Esophagus squamous epithelium (tissue), 5 donors: ENCODE measurements around the gene FOXP1. TPM values are rescaled to one million over a fixed set of nuclear protein-coding genes. Genes with fewer than 3 reads are reported as not detected.

Experiments
- DNase-seq: peaks from one replicate; lab custom pipeline; 2025; lab: John Stamatoyannopoulos, UW
- H3K27ac ChIP-seq, 4 donors: fragments of 200-600 bp; sonication (generic); one replicate each; pipeline ENCODE4 v1.5.1; 2016 to 2019; ENCODE audit warnings: mild to moderate bottlenecking in 1 of 4
- H3K27me3 ChIP-seq, 4 donors: fragments of 200-600 bp; sonication (generic); 1 replicate in 3 of 4; 2 replicates in 1 of 4; pipeline versions ENCODE4 v1.5.1 to v1.6.0; 2017 to 2021; ENCODE audit warnings: antibody characterized with exemption in 1 of 4
- H3K36me3 ChIP-seq, 3 donors: fragments of 200-600 bp; sonication (generic); one replicate each; pipeline ENCODE4 v1.5.1; 2016 to 2019
- H3K4me1 ChIP-seq, 3 donors: fragments of 200-600 bp; sonication (generic); one replicate each; pipeline ENCODE4 v1.5.1; 2017 to 2019
- H3K4me3 ChIP-seq, 4 donors: fragments of 200-600 bp; sonication (generic); 1 replicate in 3 of 4; 2 replicates in 1 of 4; pipeline ENCODE4 v1.5.1; 2016 to 2019; ENCODE audit warnings: mild to moderate bottlenecking in 2 of 4, moderate library complexity in 1 of 4
- H3K9me3 ChIP-seq, 3 donors: fragments of 200-600 bp; sonication (generic); one replicate each; pipeline ENCODE4 v1.5.1; 2016 to 2019
- CTCF ChIP-seq, 6 experiments: fragments of 450-650 bp in 4 of 6; fragments of 200-600 bp in 2 of 6; sonication (generic) in 2 of 6; IDR thresholded peaks; one replicate each; pipeline ENCODE4 v1.5.1; 2016 to 2019; ENCODE audit warnings: antibody characterized with exemption in 6 of 6, mild to moderate bottlenecking in 4 of 6, moderate library complexity in 4 of 6
- POLR2A ChIP-seq, 4 donors: fragments of 450-650 bp; IDR thresholded peaks; one replicate each; pipeline ENCODE4 v1.6.1; 2017; ENCODE audit warnings: antibody characterized with exemption in 4 of 4, mild to moderate bottlenecking in 4 of 4, moderate library complexity in 3 of 4
- WGBS, 2 donors: methylation state at CpG; one replicate each; pipeline ENCODE4 v1.1.5; 2018; 5-methylcytosine and 5-hydroxymethylcytosine counted together
- intact Hi-C: fragments of 100-400 bp; cut with DNase I; formaldehyde crosslinking; loops from one replicate; pipeline ENCODE4 v1.15.0; 2022
- total RNA-seq, 4 donors: library from RNA; depleted of rRNA; stranded (reverse); fragments of >200 nt; gene quantifications; one replicate each; pipeline ENCODE4 v1.1.0, GENCODE V29; 2016
- donor health status: DM: yes; HTN: yes; CAD: no.

The FOXP1 gene
- total RNA-seq, 4 donors from 2014 or later: 49.1 to 124 (median 61.1) TPM

DNA sequence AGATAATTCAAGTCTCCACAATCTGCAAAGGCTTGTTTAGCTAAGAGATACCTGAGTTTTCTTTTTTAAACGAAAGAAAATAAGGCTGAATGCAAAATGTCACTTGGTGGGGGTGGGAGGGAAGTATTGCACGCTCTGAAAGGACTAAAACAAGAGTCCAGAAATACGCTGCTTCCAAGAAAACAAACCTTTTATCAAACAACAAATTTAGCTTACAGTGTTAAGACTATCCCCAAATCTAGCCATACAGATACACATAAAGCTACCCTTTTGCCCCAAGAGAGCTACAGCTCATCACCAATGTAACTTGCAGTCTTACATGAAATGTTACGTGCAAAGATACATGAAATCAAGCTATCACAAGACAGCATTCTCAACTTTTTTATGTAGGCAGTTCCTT is 522.5 kb downstream of the FOXP1 start:
- intact Hi-C loops: loop anchor here (10.0 kb wide), 1 partner anchor 56 kb away; no protein-coding TSS in a partner anchor
- no peaks in the 10 kb centered on the region for H3K36me3 ChIP-seq
- TF ChIP-seq CTCF (IDR thresholded peaks at IDR 0.05): no peak
- no peak for TF ChIP-seq POLR2A (IDR thresholded peaks at IDR 0.05)
- 40 to 46% methylated on average over 4 of the region's 4 CpGs for WGBS, 2 donors
- peak overlapping the region; percentile 94 to 99 (median 97) for H3K27ac ChIP-seq
- peaks cover 29 to 86% (median 43%) of the 10 kb centered on the region in 3 donors for H3K4me1 ChIP-seq
- no peaks in the 10 kb centered on the region for H3K9me3 ChIP-seq
- no peaks in the 10 kb centered on the region for H3K27me3 ChIP-seq
- peak overlapping the region in 3 of 4 donors; percentile 24 to 83 (median 69) for H3K4me3 ChIP-seq
- no peak for DNase-seq

DNA sequence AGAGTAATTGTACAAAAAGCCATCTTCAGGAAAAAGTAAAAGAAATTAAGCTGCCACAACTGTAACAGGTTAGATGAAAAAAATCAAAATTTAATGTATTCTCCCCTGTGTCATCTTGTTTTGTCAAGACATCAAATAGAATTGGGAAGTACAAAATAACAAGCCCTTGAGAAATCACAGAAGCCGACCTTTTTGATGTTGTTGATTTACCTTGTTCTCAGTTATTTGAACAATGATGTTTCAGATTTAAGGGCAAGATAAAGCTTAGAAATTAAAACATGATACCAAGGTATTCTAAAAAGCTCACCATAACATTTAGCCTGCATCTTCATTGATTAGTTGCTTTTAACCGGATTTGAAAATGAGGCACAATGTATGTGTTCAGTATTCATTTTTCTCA is 523.0 kb downstream of the FOXP1 start:
- 31 to 45% methylated on average over 2 of the region's 2 CpGs for WGBS, 2 donors
- peak overlapping the region; percentile 94 to 99 (median 97) for H3K27ac ChIP-seq
- no peaks in the 10 kb centered on the region for H3K27me3 ChIP-seq
- no peaks in the 10 kb centered on the region for H3K9me3 ChIP-seq
- TF ChIP-seq POLR2A (IDR thresholded peaks at IDR 0.05) (no peak), CTCF (IDR thresholded peaks at IDR 0.05) (no peak)
- H3K4me3 ChIP-seq: peak overlapping the region in 3 of 4 donors; percentile 24 to 83 (median 69)
- intact Hi-C loops: loop anchor here (10.0 kb wide), 1 partner anchor 56 kb away; no protein-coding TSS in a partner anchor
- no peak for DNase-seq
- no peaks in the 10 kb centered on the region for H3K36me3 ChIP-seq
- H3K4me1 ChIP-seq: peaks cover 29 to 86% (median 43%) of the 10 kb centered on the region in 3 donors

- H3K4me3 ChIP-seq: peak overlapping the region in 1 of 4 donors; percentile 2
- WGBS, 2 donors: 21 to 34% methylated on average over 4 of the region's 4 CpGs
- intact Hi-C loops: no loop called here
- no peak for TF ChIP-seq POLR2A (IDR thresholded peaks at IDR 0.05)
- TF ChIP-seq CTCF (IDR thresholded peaks at IDR 0.05): no peak
- no peaks in the 10 kb centered on the region for H3K9me3 ChIP-seq
- H3K27ac ChIP-seq: peak overlapping the region; percentile 44 to 99 (median 81)
- no peaks in the 10 kb centered on the region for H3K27me3 ChIP-seq
- DNase-seq: no peak
- H3K4me1 ChIP-seq: peaks cover 27 to 100% (median 62%) of the 10 kb centered on the region in 3 donors
- H3K36me3 ChIP-seq: peaks cover 0 to 11% (median 0%) of the 10 kb centered on the region in 3 donors
Observed at GRCh38 chr3:71057526-71057894, 526.0 kb downstream of the FOXP1 start.

- TF ChIP-seq CTCF (IDR thresholded peaks at IDR 0.05) (no peak), POLR2A (IDR thresholded peaks at IDR 0.05) (no peak)
- DNase-seq: no peak
- Histone ChIP-seq H3K27me3 (no peaks in the 10 kb centered on the region), H3K4me3 (peak overlapping the region in 1 of 4 donors; percentile 33), H3K27ac (peak overlapping the region; percentile 44 to 99 (median 90)), H3K9me3 (no peaks in the 10 kb centered on the region), H3K4me1 (peaks cover 22 to 100% (median 74%) of the 10 kb centered on the region in 3 donors), H3K36me3 (peaks cover 0 to 23% (median 0%) of the 10 kb centered on the region in 3 donors)
- WGBS, 2 donors: 19 to 32% methylated on average over 5 of the region's 5 CpGs
- intact Hi-C loops: no loop called here
Observed at GRCh38 chr3:71056327-71056726, 527.2 kb downstream of the FOXP1 start.

DNA sequence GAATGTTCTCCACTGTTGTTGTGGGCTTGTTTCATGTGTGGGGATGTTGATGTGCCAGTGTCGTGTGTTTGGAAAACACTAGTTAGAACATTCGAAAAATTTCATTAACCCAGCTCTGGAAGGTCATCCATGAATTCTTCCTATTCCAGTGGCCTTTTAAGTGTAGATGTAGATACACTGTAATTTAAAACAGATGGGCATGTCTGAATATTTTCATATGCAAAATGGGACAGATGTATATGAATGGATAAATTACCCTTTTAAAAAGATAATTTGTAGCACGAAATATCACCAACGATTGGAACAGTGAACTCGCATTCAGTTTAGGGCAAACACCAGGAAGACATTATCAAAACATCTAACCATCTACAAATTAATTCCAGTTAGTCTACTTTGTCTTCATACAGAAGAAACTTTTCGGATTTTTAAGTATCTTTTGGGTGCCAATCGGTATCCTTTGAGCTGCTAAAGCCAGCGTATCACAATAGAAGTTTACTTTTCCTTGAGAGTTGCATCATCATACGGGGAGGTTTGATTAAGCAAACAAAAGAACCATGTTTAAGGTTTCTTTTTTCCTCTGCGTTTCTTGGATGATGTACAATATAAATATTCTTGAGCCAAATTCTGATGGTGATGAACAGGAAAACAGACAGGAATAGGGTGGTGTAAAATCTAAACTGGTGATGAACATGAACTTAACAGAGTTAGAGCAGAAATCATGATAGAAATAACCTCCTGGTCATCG is 528.1 kb downstream of the FOXP1 start:
- H3K9me3 ChIP-seq: no peaks in the 10 kb centered on the region
- DNase-seq: no peak
- peaks cover 0 to 29% (median 0%) of the 10 kb centered on the region in 3 donors for H3K36me3 ChIP-seq
- H3K27me3 ChIP-seq: no peaks in the 10 kb centered on the region
- H3K27ac ChIP-seq: peak overlapping the region; percentile 44 to 99 (median 90)
- no peak for TF ChIP-seq CTCF (IDR thresholded peaks at IDR 0.05)
- TF ChIP-seq POLR2A (IDR thresholded peaks at IDR 0.05): no peak
- peaks cover 19 to 100% (median 80%) of the 10 kb centered on the region in 3 donors for H3K4me1 ChIP-seq
- 22 to 46% methylated on average over 11 of the region's 11 CpGs for WGBS, 2 donors
- intact Hi-C loops: no loop called here
- H3K4me3 ChIP-seq: peak overlapping the region in 1 of 4 donors; percentile 33
